WTC11 (cell line): Measurements from ENCODE around the gene LAMA3.

Experiments
- TF ChIP-seq, protein P1 (sequence below): fragments of 200-600 bp; IDR thresholded peaks from 2 replicates; pipeline ENCODE4 v1.8.0; 2022; ENCODE audit warnings: antibody characterized with exemption
- TF ChIP-seq, protein P2 (sequence below): sonication (generic); formaldehyde crosslinking; IDR thresholded peaks from 2 replicates; pipeline ENCODE4 v1.8.0; 2022; ENCODE audit warnings: mild to moderate bottlenecking, missing genetic modification reagents

GRCh38 chr18:23652232-23652631 lies 37.0 kb upstream of the LAMA3 start:
- TF ChIP-seq, protein P1, sequence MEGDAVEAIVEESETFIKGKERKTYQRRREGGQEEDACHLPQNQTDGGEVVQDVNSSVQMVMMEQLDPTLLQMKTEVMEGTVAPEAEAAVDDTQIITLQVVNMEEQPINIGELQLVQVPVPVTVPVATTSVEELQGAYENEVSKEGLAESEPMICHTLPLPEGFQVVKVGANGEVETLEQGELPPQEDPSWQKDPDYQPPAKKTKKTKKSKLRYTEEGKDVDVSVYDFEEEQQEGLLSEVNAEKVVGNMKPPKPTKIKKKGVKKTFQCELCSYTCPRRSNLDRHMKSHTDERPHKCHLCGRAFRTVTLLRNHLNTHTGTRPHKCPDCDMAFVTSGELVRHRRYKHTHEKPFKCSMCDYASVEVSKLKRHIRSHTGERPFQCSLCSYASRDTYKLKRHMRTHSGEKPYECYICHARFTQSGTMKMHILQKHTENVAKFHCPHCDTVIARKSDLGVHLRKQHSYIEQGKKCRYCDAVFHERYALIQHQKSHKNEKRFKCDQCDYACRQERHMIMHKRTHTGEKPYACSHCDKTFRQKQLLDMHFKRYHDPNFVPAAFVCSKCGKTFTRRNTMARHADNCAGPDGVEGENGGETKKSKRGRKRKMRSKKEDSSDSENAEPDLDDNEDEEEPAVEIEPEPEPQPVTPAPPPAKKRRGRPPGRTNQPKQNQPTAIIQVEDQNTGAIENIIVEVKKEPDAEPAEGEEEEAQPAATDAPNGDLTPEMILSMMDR = no peak
- TF ChIP-seq, protein P2, sequence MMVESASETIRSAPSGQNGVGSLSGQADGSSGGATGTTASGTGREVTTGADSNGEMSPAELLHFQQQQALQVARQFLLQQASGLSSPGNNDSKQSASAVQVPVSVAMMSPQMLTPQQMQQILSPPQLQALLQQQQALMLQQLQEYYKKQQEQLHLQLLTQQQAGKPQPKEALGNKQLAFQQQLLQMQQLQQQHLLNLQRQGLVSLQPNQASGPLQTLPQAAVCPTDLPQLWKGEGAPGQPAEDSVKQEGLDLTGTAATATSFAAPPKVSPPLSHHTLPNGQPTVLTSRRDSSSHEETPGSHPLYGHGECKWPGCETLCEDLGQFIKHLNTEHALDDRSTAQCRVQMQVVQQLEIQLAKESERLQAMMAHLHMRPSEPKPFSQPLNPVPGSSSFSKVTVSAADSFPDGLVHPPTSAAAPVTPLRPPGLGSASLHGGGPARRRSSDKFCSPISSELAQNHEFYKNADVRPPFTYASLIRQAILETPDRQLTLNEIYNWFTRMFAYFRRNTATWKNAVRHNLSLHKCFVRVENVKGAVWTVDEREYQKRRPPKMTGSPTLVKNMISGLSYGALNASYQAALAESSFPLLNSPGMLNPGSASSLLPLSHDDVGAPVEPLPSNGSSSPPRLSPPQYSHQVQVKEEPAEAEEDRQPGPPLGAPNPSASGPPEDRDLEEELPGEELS (CRISPR knock-in tag) = no peak
